G401 (cell line): ENCODE results near the gene COL11A2. TPM values are rescaled to one million over a fixed set of nuclear protein-coding genes. Genes with fewer than 3 reads are reported as not detected.

Source experiments
- DNase-seq: peaks from one replicate; pipeline ENCODE4 v3.0.0-alpha.2; 2015; ENCODE audit warnings: low spot score
- in situ Hi-C: cut with HindIII; loops from 2 replicates; pipeline ENCODE4 v1.10.0; 2016; ENCODE audit warnings: low sequenced_read_pairs, mixed read lengths
- total RNA-seq: library from RNA; depleted of rRNA; stranded (reverse); fragments of >200 nt; shearing (Covaris generic); gene quantifications from 2 replicates; pipeline ENCODE4 v1.2.3, GENCODE V29; 2014

Gene COL11A2
- total RNA-seq, 1 experiment from 2014 or later, result 10.4 TPM

DNA sequence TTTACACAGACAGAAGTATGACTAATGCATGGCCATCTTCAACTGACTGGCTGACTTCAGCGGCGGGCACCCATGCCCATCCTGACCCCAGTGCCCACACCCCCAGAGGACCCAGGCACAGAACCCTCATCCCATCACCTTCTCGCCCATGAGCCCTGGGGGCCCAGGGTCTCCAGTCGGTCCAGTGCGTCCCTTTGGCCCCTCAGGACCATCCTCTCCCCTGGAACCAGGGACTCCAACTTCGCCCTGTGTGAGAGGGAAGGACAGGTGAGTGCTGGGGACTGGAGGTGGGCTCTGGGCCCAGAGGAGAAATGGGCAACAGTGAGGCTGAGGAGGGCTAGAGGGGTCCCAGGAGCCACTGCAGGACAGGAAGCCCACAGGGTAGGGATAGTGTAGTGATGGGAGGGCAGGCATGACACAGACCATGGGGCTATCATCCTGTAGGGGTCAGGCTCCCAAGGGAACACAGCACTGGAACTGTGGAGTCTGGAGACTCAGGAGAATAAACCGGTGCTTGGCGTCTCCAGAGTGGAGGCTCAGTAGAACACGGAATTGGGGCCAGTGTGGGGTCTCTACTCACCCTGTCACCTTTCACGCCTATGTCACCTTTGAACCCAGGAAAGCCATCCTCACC lies 16.7 kb downstream of the COL11A2 start:
- in situ Hi-C loops, result no loop called here
- no peak for DNase-seq

DNA sequence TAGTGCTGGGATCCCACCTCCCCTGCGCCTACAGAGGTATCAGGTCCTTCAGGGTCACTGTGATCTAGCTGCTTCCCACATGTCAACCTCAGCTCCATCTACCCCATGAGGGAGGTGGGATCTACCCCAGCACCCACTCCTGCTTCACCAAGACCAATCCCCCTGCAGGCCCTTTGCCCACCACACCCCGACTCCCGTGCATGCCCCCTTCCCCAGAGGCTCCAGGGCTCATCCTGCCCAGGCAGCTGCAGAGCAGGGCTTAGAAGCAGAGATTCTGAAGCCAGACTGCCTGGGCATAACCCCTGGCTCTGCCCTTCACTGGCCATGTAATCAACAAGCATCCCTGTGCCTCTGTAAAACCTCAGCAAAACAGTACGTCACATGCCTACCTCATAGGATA lies 17.5 kb downstream of the COL11A2 start:
- in situ Hi-C loops, result no loop called here
- no peak for DNase-seq

DNA sequence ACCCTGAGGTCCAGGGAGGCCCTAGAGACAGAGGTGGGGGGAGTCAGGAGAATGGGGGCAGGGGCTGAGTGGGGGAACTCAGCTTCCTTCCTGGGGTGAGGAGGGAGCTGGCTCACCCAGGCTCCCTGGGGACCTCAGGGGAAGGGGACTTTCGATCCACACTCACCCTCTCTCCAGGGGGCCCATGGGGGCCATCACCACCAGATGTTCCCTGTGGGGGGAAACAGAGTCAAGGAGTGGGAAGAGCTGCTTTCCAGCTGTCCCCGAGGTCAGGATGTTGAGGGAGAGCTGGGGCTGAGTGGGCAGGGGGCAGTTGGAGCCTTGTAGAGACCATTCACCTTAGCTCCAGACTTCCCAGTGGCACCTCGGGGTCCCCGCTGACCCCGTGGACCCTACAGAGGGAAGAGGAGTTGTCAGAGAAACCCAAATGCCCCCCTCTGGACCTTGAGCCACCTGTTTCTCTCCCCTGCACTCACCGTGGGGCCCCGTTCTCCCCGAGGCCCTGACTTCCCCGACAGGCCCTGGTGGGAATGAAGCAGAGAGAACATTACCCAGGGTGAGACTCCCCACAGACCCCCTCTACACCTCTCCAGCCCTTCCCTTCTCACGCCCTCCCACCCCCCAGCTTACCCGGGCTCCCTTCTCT lies 18.6 kb downstream of the COL11A2 start:
- in situ Hi-C loops, result no loop called here
- DNase-seq, result no peak

DNA sequence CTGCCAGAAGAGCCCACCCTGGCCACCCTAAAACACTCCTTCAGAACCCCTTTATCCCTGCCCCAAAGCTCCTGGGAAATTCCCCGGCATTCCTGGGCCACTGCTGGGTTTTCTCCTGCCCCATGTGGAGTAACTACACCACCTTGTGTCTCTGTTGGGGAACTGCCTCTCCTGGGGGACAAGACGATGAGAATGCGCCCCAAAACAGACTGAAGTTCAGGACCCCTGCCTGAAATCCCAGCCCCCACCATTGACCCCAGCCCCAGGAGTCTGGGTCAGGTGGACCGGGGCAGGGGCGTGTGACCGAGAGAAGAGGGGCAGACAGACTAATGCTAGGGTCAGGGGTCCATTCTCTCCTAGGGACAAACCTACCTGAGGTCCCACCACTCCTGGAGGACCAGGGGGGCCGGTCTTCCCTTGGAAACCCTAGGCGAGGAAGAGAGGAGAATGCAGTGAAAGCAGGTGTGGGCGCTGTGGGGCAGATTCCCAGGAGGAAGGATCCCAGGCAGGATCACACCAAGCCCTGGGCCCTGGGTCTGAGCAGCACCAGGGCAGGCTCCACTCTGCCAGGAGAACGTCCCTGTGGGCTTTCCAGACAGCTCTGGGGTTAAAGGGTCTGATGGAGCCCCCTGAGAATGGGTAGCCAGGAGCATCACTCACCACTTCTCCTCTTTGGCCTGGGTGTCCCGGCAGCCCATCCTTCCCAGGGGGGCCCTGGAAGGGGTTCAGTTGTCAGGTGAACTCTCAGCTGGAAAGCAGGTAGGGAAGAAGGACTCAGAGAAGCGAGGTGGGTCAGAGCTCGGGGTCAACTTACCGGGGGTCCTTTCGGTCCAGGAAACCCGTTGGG lies 19.4 kb downstream of the COL11A2 start:
- in situ Hi-C loops, result no loop called here
- DNase-seq, result no peak

DNA sequence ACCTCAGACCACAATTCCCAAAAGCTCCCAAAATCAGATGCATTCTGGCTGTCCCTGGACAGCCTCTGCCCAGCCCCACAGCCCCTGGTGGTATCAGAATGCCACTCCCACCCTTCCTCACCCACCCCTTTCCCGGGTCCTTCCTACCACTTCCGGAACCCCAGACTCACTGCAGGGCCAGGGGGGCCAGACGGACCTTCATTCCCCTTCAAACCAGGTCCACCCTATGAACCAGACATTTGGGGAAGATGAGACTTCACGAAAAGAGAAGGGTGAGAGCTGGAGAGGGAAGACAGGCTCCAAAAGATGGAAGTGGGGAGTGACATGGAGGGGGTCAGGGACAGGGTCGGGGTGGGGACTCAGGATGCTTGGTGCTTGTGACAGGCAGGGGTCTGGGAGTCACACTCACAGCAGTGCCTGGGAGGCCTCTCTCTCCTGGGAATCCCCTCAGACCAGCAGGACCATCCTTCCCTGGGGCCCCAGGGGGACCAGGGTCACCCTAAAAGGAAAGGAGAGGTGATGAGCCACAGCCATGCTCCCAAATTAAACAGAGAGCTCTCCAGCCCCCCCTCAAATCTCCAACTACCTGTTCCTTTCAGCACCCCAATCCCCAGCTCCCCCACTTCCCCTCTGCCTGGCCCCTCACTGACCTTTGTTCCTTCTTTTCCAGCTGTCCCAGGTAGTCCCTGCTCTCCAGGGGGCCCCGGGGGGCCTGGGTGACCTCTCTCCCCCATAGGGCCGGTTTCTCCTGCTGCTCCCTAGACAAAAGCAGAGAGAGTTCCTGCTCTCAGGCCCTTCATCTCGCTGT lies 20.2 kb downstream of the COL11A2 start:
- in situ Hi-C loops, result no loop called here
- DNase-seq, result no peak

DNA sequence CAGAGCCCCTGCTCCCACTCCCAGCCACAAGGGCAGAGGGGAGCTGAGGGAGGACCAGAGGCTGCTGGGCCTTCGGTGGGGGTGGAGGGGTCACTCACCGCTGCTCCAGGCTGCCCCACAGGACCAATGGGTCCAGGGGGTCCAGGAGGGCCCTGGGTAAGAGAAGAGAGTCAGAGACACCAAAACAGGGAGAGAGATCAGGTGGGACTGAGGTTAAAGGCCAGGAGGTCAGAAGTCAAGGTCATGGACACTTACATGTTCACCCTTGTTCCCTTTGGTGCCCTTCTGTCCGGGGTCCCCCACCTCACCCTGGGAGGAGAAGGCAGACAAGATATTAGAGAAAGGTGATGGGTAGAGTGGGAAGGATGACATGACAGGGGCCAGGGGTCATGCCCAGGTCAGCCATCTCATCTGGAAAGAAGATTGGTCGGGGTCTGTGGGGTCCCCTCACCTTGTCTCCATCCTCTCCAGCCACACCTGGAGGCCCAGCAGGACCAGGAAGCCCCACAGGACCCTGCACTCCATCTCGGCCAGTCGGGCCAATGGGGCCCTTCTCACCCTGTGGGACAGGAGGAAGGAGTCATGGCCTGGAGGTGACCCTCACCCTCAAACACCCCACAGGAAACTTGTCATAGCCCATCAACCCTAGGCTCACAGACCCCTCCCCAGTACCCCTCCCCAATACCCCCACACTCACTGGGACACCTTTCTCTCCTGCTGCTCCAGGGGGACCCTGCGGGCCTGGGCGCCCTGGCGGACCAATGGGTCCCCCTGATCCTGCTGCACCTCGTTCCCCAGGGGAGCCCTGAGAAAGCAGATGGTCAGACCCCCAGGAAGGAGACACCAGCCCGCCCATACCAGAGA lies 21.0 kb downstream of the COL11A2 start:
- in situ Hi-C loops, result no loop called here
- no peak for DNase-seq

DNA sequence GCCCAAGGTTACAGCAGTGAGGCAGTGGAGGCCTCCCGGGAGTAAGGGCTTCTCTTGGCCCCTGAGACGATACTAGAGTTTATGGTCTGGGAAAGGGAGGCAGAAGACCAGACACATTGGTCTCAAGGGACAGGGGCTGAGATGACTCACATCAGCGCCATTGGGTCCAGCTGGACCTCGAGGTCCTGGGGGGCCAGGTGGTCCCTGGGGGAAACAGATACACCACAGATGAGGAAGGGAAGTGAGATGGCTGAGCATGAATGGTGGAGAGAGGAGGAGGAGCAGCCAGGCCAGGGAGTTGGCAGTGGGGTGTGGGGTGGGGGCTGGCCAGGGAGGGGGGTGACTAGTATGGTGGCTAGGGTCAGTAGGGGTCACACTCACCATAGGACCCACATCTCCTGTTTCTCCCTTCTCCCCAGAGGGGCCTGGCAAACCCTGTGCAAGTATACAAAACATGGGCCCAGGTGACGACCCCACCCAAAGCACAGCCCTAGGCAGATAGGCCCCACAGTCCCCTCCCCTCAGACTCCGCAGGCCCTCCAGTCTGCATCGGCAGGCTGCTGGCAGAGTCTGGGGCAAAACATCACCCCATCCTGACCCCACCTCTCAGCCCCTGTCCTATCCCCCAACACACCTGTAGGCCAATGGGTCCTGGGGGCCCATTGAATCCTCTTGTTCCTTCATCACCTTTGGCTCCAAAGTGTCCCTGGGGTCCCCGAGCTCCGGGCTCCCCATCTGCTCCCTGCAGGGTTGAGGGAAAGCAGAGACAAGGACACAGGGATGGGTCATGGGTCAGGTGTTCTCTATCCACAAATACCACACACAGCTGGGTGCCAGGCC lies 21.9 kb downstream of the COL11A2 start:
- DNase-seq, result no peak
- in situ Hi-C loops, result no loop called here

DNA sequence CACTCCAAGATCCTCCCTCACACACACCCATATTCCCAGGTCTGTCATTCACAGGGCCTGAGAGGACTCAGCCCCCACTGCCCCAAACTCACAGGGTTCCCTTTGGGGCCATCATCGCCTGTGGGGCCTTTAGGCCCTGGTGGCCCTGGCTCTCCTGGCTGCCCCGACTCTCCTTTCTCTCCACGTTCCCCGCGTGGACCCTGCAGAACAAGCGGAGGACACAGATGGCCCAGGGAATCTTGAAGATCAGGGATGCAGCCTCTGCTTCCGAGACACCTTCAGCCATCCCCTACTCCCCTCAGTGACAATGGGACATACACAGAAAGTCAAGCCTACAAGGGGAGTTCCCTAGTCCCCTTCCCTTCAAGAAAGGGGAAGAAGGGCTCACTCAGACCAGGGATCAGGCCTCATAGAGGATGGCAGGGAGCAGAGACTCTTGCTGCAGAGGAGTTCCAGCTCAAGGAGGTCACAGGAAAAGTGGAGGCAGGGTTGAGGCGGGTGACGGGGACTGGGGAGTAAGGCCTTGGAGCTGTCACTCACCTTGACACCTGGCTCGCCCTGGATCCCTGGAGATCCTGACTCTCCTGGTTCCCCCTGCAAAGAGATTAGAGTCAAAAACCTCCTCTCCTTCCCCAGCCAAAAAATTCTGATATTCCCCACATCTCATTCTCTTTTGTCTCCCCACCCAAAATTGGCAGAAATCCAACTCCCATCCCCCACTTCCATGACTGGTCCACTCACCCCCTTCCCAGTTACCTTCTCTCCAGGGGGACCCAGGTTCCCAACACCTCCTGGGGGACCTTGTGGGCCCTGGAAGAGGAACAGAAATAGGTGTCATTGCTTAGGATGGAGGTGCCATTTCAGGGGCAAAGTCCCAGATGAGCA lies 22.7 kb downstream of the COL11A2 start:
- DNase-seq, result no peak
- in situ Hi-C loops, result no loop called here

DNA sequence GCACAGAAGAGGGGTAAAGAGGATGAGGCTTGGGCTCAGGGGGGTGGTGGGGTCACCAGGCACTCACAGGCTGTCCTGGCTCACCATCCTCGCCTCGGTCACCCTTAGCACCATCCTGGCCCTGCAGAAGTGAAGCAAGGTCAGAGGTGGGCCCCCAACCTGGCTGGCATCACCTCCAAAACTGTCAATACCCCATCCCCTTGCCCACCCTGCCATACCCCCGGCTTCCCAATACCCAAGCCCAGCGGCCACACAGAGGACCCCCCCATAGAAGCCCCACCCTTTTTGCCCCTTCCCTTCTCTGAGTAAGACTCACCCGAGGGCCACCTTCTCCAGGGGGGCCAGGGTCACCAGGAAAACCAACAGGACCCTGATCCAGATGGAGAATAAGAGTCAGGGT lies 23.6 kb downstream of the COL11A2 start:
- DNase-seq, result no peak
- in situ Hi-C loops, result no loop called here

DNA sequence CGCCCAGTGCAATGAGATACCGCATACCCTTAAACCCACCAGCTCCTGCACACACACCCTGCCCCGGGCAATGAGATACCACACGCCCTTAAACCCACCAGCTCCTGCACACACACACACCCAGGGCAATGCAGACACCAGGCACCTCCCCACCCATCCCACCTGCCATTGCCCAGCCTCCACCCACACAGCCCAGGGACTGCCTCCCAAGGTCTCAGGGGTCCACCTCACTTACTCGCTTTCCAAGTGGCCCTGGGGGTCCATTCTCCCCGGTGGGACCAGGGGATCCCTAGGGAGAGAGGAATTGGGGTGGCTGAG lies 24.0 kb downstream of the COL11A2 start:
- DNase-seq, result no peak
- in situ Hi-C loops, result no loop called here

DNA sequence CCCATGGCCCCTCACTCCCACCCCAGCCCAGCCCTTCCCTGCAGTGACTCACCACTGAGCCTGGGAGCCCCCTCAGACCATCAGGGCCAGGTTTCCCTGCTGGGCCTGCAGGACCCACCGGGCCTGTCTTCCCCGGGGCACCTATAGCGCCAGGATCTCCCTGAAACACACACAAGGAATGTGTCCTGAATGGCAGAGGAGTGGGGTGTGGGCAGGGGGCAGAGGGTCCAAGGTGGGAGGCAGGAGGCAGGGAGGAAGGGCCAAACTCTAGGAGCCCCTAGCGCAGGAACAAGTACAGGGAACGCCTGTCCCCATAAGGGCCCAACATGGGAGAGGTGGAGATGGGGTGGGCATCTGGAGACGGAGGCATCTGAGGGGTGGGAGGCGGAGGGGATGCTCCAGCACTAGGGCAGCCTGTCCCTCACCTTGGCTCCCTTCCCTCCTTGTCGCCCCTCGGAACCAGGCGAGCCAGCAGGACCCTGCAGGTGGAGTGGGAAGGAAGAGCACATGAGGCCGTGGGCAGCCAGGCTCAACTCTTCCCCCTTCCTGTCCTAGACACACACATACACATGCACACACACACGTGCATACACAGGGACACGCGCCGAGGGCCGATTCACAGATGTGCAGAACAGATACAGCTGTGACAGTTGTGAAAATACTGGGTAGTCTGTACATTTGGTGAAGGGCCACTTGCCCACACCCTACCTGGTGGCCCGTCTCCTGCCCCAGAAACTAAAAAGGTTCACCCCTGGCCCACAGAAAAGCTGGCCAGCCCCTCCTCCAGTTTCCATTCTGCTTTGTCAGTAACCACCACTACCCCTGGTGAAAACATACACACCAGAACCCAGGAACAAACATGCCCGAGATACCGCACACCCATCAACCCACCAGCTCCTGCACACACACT lies 24.6 kb downstream of the COL11A2 start:
- no peak for DNase-seq
- in situ Hi-C loops, result no loop called here

DNA sequence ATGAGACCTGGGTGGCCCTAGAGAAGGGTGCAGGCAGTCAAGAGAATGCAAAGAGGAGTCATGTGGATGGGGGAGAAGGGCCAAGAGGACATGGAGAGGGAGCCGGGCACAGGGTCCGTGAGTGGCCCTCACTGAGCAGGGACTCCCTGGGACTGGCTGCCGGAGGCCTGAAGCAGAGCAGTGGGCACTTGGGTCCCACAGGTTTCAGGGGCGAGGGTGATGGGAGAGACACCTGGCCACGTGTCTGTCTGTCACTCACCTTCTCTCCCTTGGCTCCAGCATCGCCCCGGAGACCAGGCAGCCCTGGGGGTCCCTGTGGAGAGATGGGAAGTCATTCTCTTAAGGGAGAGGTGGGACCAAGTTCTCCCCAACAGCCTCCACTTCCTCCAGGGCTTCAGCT lies 25.5 kb downstream of the COL11A2 start:
- DNase-seq, result no peak
- in situ Hi-C loops, result no loop called here

DNA sequence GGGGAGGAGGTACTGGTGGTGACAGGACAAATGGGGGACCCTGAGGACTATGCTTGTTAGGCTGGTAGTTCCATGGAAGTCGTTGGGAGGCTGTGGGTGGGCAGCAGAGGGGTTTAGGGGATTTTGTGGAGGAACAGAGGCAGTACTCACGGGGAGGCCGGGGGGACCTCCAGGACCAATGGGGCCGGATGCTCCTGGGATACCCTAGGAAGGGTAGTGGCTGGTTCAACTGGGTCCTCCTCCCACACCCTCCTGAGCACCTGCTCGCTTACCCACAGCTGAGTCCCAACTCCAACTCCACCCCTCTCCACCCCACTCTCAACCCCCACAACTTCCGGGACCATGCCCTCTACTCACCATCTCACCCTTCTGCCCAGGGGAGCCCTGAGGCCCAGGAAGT lies 25.9 kb downstream of the COL11A2 start:
- in situ Hi-C loops, result no loop called here
- no peak for DNase-seq

DNA sequence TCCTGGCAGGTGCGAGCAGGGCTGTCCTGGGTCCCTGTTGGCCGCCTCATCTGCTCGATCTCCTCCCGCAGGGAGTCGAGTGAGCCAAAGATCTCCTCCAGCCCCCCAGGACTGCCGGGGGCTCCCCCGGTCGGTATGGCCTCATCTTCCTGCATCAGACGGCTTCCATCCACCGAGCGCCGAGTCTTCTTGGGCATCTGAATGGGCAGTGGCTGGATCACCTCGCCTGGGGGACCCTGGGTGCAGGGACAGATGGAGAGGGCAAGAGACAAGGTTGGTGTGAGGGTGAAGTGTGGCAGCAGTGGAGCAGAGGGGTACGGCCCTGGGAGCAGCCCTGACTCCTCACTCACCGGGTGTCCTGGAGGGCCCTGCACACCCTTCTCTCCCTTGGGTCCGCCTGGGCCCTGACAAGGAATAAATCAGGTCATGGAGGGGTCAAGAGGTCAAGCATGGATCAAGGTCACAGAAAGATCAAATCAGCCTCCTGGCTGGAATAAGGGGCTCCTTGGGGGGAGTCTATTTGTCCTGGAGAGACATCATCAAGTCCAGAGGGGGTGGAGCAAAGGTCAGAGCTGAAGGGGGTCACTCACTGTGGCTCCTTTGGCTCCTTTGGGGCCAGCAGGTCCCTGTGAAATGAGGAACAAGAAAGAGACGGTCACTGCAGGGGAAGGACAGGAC lies 26.5 kb downstream of the COL11A2 start:
- in situ Hi-C loops, result no loop called here
- no peak for DNase-seq

DNA sequence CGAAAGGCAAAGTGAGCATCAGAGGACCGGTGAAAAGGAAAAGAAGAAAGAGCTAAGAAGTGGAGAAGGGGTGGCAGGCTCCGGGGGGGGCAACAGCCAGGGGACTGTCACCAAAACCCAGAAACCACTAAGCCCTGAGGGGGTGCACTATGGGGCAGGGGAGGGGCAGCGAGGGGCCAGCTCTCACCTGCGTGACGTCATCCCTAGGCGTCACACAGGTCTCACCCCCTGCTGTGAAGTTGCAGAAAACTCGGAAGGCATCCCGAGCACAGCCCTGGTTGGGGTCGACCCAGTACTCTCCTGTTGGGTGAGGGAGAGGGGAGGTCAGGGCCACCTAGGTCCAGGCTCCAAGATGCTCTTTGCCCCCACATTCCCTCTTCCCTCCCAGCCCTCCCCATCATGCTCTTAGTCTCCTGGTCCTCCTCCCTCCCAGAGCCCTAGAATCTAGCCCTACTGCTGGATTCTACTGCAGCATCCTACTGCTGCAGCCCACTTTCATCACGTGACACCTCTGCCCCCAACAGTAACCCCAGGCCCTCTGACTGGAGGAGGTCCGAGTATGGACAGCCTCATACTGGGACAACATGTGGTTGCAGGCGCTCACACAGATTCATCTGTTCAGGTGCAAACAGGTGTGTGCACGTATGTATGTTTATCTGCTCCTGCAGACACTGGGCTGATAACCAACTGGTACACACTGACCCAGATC lies 27.4 kb downstream of the COL11A2 start:
- no peak for DNase-seq
- in situ Hi-C loops, result no loop called here
